DMS153 treated with DMSO at 0.1 percent for 48 hours (cell line): ENCODE data around the gene PACS1.
A peak's percentile ranks its signal among the peaks of the same experiment; 100 is the strongest.

Source experiments
- DNase-seq: peaks from one replicate; lab custom pipeline; 2025; ENCODE audit not compliant: unreplicated experiment; lab: John Stamatoyannopoulos, UW

The PACS1 gene

GRCh38 chr11:66048547-66049323 lies 21.3 kb upstream of the PACS1 start, which contains the start of gene GAL3ST3:
GAL3ST3 (minus strand) TSS chr11:66049161; CDS start chr11:66045415, 3,746 bp downstream.
- DNase-seq: no peak

DNA sequence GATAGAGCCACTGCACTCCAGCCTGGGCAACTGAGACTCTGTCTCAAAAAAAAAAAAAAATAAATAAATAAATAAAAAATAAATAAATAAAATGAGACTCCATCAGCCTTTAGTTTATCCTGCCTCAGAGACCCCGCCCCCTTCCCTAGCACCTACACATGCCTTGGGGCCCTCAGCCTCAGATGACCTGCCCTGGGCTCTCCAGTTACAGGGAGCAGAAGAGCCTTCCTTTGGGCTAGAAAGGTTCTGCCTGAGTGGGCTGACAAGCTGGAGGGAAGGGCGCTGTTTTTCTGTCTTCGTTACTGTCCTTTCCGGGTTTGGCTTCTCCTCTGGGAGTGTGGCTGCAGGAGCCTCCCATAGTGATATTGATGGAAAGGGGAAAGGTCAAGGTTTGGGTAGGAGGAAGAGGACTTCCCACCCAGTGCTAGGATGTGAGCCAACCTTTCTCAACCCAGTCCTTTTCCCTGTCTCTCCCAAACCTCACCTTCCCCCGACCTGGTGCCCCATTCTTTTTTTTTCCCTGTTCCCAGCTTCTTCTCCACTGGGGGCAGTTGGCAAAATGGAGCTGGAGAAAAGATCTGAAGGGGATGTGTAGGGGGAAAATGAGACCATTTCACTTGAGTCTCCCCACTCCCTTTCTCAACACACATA lies 19.4 kb upstream of the PACS1 start:
- no peak for DNase-seq

DNA sequence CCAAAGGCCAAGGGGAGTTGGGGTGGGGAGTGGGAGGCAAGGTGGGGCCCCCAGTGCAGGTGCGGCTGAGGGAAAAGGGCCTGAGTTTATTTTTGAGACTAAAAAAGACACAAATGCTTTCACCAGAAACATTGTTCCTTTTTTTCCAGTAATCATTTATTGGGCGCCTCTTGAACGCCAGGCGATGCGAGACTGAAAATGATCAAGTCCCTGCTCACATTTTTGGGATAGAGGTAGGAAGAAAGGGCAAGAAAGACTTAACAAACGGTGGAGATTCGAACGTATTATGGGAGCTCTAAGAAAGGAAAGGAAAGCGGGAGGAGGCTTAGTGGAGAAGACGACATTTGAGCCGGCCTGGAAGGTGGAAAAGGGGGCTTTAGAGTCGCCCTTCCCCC lies 18.7 kb upstream of the PACS1 start:
- DNase-seq: no peak

- peak; percentile 96 for DNase-seq
These were observed 18.1 kb upstream of the PACS1 start, which contains the start of gene SF3B2 for GRCh38 chr11:66051766-66052663. SF3B2 (plus strand) TSS chr11:66052364; CDS start chr11:66052385, 21 bp downstream.

GRCh38 chr11:66052664-66052982 lies 17.4 kb upstream of the PACS1 start:
- DNase-seq: no peak

GRCh38 chr11:66055021-66055420 lies 15.1 kb upstream of the PACS1 start:
- no peak for DNase-seq

DNA sequence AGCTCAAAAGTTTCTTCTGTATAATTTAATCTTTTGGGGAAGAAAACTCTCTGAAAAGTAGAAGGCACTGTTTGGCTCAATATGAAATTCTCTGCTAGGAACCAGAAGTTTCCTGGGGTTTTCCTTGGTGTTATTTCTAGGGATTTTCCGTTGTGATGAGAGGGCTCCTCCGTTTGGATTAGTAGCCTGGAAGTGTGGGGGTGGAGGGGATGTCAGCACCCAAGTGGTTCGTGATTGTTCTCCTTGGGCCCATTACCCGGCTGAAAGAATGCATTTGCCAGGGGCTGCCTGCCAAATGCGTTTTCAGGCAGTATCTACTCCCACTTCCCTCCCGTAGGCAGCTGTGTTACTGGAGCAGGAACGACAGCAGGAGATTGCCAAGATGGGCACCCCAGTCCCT lies 13.6 kb upstream of the PACS1 start:
- DNase-seq: no peak

DNA sequence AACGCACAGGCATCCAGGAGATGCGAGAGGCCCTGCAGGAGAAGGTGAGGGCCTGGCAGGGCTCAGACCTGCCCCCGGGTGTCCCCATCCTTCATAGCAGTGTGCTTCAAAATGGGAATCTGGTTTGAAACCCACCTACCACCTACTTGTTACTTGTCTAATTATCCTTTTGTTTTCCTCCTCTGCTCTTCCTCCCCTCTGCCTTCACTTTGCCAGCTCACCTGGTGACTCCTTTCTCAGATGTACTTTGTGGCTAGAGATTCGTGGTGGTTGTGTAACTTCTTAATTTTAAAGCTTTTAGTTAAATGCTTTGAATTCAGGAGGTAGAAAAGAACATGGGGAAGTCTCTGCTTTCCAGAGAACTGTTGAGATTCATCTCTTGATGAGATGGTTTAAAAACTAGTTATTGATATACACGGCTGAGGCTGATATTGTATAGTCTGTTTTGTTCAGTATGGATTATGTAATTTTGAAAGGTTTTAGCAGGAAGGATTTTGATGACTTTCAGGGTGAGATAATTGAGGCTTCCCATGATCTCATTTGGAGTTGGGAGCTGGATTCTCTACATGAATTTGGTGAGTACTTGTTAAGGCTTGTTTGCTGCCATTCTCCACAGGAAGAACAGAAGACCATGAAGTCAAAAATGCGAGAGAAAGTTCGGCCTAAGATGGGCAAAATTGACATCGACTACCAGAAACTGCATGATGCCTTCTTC lies 9.9 kb upstream of the PACS1 start:
- DNase-seq: no peak

GRCh38 chr11:66061268-66061667 lies 8.8 kb upstream of the PACS1 start:
- no peak for DNase-seq

DNA sequence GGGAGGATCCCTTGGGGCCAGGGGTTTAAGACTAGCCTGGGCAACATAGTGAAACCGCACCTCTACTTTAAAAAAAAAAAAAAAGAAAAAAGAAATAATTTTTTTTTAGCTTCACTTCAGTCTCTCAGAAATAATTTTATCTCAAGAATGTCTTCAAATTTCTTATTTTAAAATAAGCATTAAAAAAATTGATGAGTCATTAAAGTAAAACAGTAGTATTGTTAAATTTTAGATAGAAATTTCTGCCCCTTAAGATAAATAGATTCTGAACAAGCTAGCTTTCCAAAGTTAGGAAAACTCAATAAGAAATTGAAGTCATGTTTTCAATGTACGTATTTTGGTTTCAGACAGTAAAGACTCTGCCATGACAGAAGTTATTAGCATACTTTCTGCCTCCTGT lies 7.7 kb upstream of the PACS1 start:
- DNase-seq: no peak

GRCh38 chr11:66063900-66064299 lies 6.2 kb upstream of the PACS1 start:
- DNase-seq: no peak

GRCh38 chr11:66064571-66064970 lies 5.5 kb upstream of the PACS1 start:
- DNase-seq: no peak

DNA sequence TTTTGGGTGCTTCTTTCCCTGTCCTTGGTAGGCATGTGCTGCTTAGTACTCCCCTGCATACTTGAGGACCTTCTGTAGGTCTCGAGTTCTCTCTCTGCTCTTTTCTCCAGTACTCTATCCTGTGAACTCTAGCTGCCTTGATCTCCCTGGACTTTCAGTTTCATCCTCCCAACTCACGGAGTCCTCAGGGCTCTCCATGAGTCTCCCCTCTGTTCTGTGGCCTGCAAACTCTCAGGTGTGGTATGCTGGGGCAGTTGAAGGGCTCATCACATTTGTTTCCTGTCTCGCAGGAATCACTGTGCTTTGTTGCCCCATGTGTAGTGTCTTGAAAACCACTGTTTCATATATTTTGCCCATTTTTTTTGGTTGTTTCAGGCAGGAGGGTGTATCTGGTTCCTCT lies 3.3 kb upstream of the PACS1 start:
- DNase-seq: no peak

DNA sequence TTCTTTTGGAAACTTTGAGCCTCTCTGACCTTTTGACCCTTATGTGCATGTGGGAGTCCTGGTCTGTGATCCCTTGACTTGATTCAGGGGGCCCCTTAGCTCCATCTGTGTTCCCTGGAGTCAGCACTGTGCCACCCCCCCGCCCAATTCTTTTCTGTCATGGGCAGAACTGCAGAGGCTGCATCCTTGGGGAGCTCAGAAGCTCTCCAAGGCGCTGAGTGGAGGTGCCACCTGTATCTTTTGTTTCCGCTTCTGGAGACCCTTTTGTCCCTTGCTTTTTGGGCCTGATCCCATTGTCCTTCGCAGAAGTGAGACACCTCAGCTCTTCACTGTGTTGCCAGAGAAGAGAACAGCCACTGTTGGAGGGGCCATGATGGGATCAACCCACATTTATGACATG lies 2.4 kb upstream of the PACS1 start:
- DNase-seq: no peak

DNA sequence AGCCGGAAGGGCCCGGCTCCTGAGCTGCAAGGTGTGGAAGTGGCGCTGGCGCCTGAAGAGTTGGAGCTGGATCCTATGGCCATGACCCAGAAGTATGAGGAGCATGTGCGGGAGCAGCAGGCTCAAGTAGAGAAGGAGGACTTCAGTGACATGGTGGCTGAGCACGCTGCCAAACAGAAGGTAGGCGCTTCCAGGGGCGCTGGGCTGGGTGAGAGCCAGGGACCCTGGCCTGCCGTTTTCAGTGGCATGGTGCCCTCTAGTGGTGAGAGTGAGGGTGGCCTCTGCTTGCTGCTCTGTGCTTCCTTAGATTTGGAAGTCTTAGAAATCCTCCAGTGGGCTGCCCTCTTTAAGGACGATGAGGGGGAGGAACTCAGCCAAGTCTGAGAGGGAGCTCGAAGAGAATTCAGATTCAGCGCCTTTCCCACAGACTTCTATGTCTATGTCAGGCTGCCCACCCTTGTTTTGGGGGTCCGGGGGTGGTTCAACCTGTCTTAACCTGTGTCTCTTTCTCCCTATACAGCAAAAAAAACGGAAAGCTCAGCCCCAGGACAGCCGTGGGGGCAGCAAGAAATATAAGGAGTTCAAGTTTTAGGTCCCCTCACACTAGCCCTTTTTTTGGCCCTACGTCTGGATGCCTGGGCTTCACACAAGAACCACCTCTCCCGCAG lies 1.8 kb upstream of the PACS1 start:
- DNase-seq: peak; percentile 42

GRCh38 chr11:66068923-66069714 lies 953 bp upstream of the PACS1 start:
- no peak for DNase-seq

DNA sequence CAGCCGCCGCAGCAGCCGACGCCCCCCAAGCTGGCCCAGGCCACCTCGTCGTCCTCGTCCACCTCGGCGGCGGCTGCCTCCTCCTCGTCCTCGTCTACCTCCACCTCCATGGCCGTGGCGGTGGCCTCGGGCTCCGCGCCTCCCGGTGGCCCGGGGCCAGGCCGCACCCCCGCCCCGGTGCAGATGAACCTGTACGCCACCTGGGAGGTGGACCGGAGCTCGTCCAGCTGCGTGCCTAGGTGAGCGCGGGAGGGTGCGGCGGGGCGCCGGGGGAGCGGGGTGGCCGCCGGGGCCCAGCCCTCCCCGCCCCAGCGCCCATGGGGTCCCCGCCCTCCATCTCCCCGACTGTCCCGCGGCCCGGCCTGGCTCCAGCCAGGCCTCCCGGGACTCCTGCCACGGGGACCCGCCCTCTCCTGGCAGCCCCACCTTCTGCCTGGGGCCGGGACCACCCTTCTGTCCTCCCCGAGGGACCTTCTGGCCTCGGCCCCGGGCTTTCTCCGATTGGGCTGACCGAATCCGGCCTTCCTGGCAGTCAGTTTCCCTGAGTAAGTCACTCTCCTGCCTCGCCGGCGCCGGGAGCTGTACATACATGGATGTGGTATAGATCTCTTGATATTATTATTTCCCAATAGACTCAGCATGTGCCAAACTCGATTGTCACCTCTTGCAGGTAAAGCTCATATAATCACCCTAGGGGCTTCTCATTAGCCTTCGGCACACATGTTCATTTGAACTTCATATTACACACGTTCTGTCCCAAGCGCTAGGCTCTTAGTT lies 720 bp downstream of the PACS1 start:
- DNase-seq: no peak

DNA sequence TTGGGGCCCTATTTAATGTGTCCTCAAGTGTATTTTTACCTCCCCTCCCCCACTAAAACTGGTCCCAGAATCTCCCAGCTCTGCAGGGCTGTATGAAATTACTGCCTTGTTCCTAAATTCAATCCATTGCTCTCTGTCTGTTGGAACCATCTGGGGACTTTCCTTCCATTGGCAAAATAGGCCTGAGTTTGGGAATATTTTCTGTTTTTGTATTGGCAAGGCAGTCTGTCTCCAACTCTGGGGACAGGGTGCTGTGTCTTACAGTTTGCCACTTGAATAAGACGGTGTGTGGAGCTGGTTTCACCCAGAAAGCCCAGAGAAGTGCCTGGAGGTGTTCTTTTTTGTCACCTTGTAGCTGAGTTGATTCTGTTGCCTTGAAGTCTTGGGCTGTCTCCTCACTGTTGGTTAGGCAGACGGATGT lies 1.3 kb downstream of the PACS1 start:
- no peak for DNase-seq

DNA sequence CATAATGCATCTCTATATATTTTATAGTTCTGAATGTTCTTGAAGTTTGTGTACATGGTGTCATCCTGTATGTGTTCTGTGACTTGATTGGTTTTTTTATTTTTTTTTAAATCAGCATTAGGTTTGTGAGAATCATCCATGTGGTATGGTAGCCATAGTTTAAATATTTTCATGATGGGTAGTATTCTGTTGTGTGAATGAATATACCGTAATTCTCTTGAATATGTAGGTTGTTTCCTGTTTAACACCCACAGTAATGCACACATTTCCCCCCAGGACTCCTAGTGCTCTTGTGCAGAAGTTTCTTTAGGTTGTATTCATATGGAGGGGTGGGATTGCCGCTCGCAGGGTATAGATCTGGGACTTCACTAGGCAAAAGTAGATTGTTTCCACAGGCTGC lies 2.0 kb downstream of the PACS1 start:
- no peak for DNase-seq
